GF-D8 (cell line): ENCODE data around the gene RAB5A.
"Not testable (repeated sequence)": the region's sequence is repeated elsewhere in the genome, so short reads cannot be mapped to it uniquely, and the experiment has no call there.

ENCODE experiments used
- DNase-seq: peaks from one replicate; lab custom pipeline; 2025; lab: John Stamatoyannopoulos, UW

RAB5A gene

DNA sequence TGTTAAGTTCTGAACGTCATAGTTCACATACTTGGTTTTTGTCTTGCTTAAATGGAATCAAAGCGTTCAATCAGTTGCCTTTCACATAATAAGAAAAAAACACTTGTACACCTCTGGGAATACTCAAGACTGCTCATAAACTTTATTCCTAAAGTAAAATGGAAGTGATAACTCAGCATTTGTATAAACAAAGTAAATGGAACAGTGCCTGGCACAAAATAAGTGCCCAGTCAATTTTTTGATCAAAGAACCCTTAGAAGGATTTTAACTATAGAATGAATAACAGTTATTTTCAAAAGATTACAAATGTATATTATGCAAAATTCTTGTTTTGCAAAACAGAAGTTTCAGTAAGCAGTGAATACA, 1.3 kb downstream of the RAB5A start:
- no peak for DNase-seq

DNA sequence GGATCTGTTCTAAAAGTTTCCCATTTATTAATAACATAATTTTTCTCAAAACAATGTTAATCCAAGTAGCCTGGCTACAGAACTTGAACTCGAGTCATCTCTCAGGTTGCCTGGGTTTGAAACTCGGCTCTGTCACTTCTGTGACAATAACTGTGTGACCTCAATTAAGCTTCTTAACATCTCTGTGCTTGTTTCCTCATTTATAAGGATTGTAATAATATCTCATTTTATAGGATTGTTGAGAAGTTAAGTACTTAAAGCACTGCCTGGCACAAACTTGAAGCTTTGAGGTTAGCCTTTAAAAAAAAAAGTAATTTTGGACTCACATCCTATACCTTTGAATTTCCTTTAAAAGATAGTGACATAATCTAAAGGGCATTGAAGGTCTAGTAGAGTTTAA, 3.4 kb downstream of the RAB5A start:
- DNase-seq = no peak

GRCh38 chr3:19954676-19955075, 7.8 kb downstream of the RAB5A start:
- DNase-seq = no peak

- DNase-seq = not testable (repeated sequence)
These were observed 10.5 kb downstream of the RAB5A start for GRCh38 chr3:19957354-19957753.

GRCh38 chr3:19959505-19959904, 12.6 kb downstream of the RAB5A start:
- no peak for DNase-seq

- no peak for DNase-seq
These were observed 13.8 kb downstream of the RAB5A start for GRCh38 chr3:19960696-19961095.

DNA sequence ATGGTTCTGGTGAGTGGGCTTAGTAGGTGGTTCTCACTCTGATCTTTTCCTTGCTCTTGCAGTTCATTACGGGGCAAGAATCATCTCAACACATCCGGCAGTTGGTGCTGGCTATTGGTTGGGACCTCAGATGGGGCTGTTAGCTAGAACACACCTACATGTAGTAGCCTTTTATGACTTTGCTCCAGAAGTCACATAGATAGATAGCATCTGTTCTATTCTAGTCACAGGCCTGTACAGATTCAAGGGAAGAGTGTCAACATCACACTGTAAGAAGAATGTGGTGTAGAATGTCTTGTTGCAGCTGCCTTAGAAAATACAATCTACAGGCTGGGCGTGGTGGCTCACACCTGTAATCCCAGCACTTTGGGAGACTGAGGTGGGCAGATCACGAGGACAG, 15.1 kb downstream of the RAB5A start:
- no peak for DNase-seq

- no peak for DNase-seq
These were observed 20.3 kb downstream of the RAB5A start for GRCh38 chr3:19967208-19967607.

DNA sequence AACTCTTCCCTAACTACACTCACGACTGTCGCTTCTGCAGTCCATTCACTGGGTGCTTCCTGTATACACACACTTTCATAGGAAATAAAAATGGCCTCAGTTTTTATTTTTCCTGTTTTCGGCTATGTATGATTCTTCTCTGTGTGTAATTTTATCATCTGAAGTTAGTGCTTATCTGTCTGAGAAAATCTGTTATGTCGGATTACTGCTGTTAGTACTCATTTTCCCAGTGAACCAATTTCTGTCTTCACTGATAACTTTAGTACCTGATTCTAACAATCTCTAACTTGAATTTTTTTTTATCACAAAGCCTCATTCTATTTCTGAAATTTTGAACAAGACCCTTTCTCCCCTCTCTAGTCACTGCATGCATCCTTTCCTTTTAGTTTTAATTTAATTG, 20.9 kb downstream of the RAB5A start:
- no peak for DNase-seq

GRCh38 chr3:19970327-19970726, 23.4 kb downstream of the RAB5A start:
- no peak for DNase-seq

DNA sequence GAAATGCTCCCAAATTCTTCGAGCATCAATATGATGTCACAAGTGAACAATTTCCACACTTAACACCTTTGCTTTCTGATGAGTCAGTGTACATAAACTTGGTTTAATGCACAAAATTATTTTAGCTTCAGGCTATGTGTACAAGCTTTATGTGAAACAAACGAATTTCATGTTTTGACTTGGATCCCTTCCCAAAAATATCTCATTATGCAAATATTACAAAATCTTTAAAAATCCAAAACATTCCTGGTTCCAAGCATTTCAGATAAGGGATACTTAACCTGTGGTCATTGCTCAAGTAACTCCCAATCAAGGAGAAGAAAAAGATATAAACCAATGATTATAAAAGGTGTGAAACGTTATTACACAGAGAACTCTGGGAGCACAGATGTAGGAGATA, 25.2 kb downstream of the RAB5A start:
- DNase-seq = no peak

DNA sequence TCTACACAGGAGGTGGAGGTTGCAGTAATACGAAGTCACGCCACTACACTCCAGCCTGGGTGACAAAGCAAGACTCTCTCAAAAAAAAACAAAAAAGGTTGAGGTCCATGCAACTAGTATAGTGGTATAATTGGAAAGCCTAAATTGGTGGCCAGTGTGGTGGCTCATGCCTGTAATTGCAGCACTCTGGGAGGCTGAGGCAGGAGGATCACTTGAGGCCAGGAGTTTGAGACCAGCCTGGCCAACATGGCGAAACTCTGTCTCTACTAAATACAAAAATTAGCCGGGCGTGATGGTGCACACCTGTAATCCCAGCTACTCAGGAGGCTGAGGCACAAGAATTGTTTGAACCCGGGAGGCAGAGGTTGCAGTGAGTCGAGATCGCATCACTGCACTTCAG, 42.0 kb downstream of the RAB5A start:
- DNase-seq = not testable (repeated sequence)

DNA sequence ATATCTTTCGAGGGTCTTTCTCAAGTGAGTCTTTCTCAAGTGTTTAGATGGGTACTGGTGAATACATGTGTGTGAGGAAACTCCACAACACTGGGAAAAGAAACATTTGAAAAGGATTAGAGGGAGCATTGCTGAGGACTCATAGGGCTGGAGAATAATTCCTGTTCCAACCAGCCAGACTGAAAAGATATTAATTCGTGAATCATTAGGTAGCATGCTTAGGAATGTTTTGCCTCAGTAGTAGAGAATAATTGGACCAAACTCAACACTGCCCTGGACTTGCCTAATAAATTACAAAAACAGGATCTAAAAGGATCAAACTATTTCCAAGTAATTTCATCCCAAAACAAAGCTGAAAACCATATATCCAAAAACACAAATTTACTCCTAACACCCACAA, 47.9 kb downstream of the RAB5A start:
- no peak for DNase-seq

GRCh38 chr3:19997502-19997901, 50.6 kb downstream of the RAB5A start:
- no peak for DNase-seq

- no peak for DNase-seq
These were observed 55.0 kb downstream of the RAB5A start for GRCh38 chr3:20001932-20002331.

- no peak for DNase-seq
These were observed 61.1 kb downstream of the RAB5A start for GRCh38 chr3:20007960-20008359.

DNA sequence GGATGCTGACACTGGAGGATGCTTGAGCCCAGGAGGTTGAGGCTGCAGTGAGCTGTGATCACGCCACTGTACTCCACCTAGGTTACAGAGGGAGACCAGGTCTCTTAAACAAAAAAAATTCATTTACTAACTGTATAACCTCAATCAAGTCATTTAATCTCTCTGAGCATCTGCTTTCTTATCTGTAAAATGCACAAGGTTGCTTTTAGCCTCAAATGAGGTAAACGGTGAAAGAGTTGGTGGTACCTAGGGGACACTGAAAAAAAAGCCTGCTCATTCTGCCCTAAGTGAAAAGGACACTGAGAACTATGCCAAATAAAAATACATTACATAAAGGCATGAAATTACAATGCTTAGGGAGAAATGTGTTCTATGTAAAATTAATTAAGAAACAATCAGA, 61.7 kb downstream of the RAB5A start:
- DNase-seq = no peak

DNA sequence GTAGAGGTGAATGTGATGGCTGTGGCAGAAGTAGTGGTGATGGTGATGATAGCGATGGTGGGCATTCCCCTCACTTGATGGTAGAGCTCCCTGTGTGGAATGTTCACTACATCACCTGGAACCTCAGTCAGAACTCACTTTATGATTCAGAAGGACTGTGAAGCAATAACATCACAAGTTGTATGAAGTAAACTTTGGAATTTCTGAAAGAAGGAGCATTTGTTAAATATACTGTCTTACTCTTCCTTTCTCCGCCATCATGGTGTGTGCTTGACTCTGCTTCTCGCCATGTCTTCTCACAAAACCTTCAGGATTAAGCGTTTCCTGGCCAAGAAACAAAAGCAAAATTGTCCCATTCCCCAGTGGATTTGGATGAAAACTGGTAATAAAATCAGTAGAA, 65.3 kb downstream of the RAB5A start, which contains the start of gene PP2D1:
Gene PP2D1, minus strand, starts transcription at position 101 of the 400 bp plus-strand sequence. CDS start 192 bp downstream, outside the sequence.
- no peak for DNase-seq

DNA sequence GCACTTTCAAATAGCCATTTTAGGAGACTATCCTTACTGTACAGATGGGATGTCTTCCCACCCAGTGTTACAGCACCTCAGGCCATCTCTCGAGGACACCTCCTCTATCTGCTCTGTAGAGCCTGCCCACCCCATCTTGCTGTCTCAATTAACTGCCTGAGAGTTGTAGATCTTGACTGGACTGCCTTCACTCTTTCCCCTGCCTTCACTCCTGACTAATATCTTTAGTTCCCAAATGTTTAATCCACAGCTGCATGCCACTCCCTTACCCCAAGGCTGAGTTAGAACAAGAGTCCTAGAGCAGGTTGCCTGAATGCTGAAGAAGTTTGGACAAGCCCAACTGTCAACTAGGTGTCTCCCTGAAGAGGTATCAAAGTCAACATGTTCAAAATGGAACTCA, 66.5 kb downstream of the RAB5A start:
- DNase-seq = no peak

- no peak for DNase-seq
These were observed 68.6 kb downstream of the RAB5A start for GRCh38 chr3:20015525-20015924.

DNA sequence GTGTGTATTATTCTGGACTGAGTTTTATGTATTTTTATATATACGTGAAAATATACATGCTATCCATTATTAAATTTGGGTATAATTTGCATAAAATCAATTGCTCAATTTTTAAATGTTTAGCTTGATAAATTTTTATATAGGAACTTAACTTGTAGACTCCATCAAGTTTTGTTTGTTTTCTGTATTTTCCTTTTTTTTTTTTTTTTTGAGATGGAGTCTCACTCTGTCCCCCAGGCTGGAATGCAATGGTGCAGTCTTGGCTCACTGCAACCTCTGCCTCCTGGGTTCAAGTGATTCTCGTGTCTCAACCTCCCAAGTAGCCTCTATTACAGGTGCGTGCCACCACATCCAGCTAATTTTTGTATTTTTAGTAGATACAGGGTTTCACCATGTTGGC, 69.2 kb downstream of the RAB5A start:
- not testable (repeated sequence) for DNase-seq

GRCh38 chr3:20022954-20023622, 76.2 kb downstream of the RAB5A start:
- no peak for DNase-seq

GRCh38 chr3:20023623-20024405, 76.9 kb downstream of the RAB5A start:
- DNase-seq = no peak

- DNase-seq = no peak
These were observed 80.2 kb downstream of the RAB5A start for GRCh38 chr3:20027136-20027535.
